Measurements from ENCODE around the gene TSNAXIP1. TPM values are rescaled to one million over a fixed set of nuclear protein-coding genes. Genes with fewer than 3 reads are reported as not detected.
A peak's percentile ranks its signal among the peaks of the same experiment; 100 is the strongest.

TSNAXIP1 gene
- total RNA-seq, 2 experiments from 2014 or later, result 0.20 to 0.25 TPM

DNA sequence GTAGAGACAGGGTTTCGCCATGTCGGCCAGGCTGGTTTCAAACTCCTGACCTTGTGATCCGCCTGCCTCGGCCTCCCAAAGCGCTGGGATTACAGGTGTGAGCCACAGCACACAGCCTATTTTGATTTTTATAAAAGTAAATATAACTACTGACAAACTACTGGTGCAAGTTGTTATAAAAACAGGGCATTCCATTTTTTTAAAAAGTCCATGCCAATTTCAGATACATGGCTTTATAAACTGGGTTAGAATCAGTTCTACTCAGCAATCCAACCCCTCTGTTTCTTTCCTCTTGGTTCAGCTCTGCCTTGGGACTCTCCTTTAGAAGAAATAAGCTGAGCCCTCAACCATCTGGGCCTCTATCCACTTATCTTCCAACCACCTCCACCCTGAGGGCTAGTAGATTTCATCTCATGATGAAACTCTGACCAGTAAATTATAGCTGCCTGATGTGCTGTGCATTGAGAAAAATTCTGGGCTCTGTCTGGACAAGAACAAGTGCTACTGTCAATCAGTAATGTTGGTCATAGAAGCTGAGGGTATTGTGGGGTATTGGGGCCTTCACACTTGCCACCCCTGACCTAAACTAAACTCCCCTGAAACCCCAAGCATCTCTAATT, 10.5 kb upstream of the TSNAXIP1 start:
- ChIA-PET POLR2A (interaction anchor here (1.3 kb wide), 1 partner anchor 11 kb away, joined by 3 read pairs; the partner anchor contains the start of gene TSNAXIP1), CTCF (interaction anchor here (1.3 to 1.7 kb wide), 2 partner anchors 10 to 20 kb away, joined by 4 to 5 read pairs; partner anchors contain the start of genes RANBP10 and TSNAXIP1)
- peaks cover 30% of the 10 kb centered on the region for H3K36me3 Mint-ChIP-seq (ENCODE audit: low read depth)
- H3K27ac Mint-ChIP-seq, result peak overlapping the region; percentile 16
- peaks cover 18% of the 10 kb centered on the region for H3K4me1 Mint-ChIP-seq
- no peak for DNase-seq
- no peaks in the 10 kb centered on the region for H3K27me3 Mint-ChIP-seq
- H3K4me3 Mint-ChIP-seq, result no peak overlapping the region
- no peaks in the 10 kb centered on the region for H3K9me3 Mint-ChIP-seq

DNA sequence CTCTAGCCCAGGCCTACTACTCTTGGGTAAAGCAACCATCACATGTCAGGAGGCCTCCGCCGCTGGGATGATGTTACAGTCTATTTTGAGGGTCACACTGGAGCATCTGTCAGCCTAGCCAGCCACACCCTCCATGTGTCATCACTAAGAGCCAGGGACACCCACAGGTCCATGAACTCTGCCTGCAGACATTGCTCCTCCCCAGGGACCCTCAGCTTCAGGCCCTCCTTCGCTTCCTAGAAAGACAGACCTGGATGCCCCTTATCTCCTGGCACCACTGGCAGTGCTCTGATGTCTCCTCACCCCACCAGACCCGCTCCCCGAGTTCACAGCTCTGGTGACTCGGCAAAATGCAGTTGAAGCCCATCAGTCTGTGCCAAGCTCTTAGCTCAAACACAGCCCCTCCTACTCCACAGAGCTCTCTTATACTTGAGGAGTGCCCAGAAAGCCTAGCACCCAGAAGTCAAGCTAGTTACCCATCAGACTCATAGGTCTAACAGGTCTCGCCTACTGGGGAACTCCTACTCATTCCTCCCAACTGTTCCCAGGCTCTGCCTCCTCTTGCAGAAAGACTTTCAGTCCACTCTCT, 6.3 kb upstream of the TSNAXIP1 start:
- DNase-seq, result no peak
- ChIA-PET CTCF (interaction anchor here (0.7 to 5.7 kb wide), 4 partner anchors 12 to 279 kb away, joined by 4 to 46 read pairs (median 6); no protein-coding TSS in a partner anchor), POLR2A (interaction anchor here (1.0 to 3.0 kb wide), 3 partner anchors 9 to 81 kb away, joined by 3 to 17 read pairs (median 10); partner anchors contain the start of gene GFOD2)
- Mint-ChIP-seq H3K36me3 (ENCODE audit: low read depth) (peaks cover 67% of the 10 kb centered on the region), H3K4me3 (no peak overlapping the region), H3K27ac (peak overlapping the region; percentile 79), H3K27me3 (no peaks in the 10 kb centered on the region), H3K4me1 (peaks cover 55% of the 10 kb centered on the region), H3K9me3 (no peaks in the 10 kb centered on the region)

DNA sequence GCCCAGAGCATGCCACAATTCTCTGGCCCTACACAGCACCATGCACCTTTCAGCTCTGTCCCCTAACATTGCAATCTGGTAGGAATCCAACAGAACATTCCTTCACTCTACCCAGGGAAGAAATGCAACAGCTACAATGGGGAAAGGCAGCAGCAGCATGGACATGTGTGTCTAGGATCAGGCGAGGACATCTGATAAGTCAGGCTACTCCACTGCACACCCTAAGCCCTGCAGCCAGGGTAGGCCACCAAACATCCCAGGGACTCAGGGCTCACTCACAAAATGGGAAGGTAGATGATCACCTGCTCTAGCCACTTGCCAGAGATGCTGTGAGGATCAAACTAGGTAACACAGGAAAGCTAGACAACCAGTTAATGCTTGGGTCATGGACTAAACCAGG, 5.4 kb upstream of the TSNAXIP1 start:
- Mint-ChIP-seq H3K4me1 (peaks cover 56% of the 10 kb centered on the region), H3K36me3 (ENCODE audit: low read depth) (peaks cover 68% of the 10 kb centered on the region), H3K27ac (peak overlapping the region; percentile 79), H3K4me3 (peak overlapping the region; percentile 13), H3K27me3 (no peaks in the 10 kb centered on the region), H3K9me3 (no peaks in the 10 kb centered on the region)
- POLR2A ChIA-PET, result interaction anchor here (1.0 to 3.0 kb wide), 6 partner anchors 10 to 116 kb away, joined by 3 to 17 read pairs (median 4); partner anchors contain the start of genes CENPT and GFOD2
- CTCF ChIA-PET, result interaction anchor here (0.7 to 5.7 kb wide), 5 partner anchors 11 to 280 kb away, joined by 3 to 46 read pairs (median 6); partner anchors contain the start of gene ACD
- DNase-seq, result no peak

DNA sequence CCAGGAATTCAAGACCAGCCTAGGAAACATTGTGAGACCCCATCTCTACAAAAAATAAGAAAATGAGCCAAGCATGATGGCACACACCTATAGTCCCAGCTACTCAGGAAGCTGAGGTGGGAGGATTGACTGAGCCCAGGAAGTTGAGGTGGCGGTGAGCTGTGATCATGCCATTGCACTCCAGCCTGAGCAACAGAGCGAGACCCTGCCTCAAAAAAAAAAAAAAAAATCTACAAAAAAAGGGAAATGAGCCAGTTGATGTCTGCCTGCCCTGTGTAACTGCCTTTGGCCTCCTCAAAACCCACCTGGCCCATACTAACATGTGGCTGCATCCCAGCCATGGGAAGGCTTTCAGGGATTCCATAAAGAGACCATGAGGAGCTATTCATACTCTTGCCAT, 4.8 kb upstream of the TSNAXIP1 start:
- Mint-ChIP-seq H3K4me3 (peak overlapping the region; percentile 13), H3K4me1 (peaks cover 56% of the 10 kb centered on the region), H3K9me3 (no peaks in the 10 kb centered on the region), H3K27me3 (no peaks in the 10 kb centered on the region), H3K36me3 (ENCODE audit: low read depth) (peaks cover 62% of the 10 kb centered on the region), H3K27ac (peak overlapping the region; percentile 79)
- ChIA-PET POLR2A (interaction anchor here (0.7 to 3.0 kb wide), 8 partner anchors 15 to 375 kb away, joined by 3 to 17 read pairs (median 4); partner anchors contain the start of genes CENPT, CTCF and GFOD2), CTCF (interaction anchor here (0.8 to 5.7 kb wide), 4 partner anchors 11 to 280 kb away, joined by 3 to 46 read pairs (median 6); partner anchors contain the start of gene ACD)
- peak; percentile 65 for DNase-seq

DNA sequence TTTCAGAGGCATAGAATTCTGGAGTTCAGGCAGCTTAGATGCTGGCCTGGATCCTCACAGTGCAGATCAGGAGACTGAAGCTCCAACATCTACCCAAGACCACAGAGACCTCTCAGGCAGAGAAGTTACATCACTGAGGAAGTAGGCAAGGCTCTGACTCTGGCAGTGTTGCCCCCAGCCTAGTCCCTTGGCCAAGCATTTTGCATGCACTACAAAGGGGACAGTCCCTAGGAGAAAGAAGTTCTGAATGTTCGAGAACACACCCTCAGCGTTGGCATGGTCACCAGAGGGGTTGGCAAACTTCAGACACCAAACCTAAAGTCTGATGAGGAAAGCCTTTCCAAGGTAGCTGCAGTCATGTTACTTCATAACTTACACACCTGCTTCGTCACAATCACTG, 2.8 kb upstream of the TSNAXIP1 start:
- H3K9me3 Mint-ChIP-seq, result no peaks in the 10 kb centered on the region
- H3K36me3 Mint-ChIP-seq (ENCODE audit: low read depth), result peaks cover 53% of the 10 kb centered on the region
- CTCF ChIA-PET, result interaction anchor here (0.7 to 5.7 kb wide), 3 partner anchors 12 to 1817 kb away, joined by 3 to 46 read pairs (median 4); no protein-coding TSS in a partner anchor
- H3K4me3 Mint-ChIP-seq, result peak overlapping the region; percentile 4
- H3K4me1 Mint-ChIP-seq, result peaks cover 60% of the 10 kb centered on the region
- H3K27ac Mint-ChIP-seq, result peak overlapping the region; percentile 67
- POLR2A ChIA-PET, result no interaction called here
- no peak for DNase-seq
- no peaks in the 10 kb centered on the region for H3K27me3 Mint-ChIP-seq

DNA sequence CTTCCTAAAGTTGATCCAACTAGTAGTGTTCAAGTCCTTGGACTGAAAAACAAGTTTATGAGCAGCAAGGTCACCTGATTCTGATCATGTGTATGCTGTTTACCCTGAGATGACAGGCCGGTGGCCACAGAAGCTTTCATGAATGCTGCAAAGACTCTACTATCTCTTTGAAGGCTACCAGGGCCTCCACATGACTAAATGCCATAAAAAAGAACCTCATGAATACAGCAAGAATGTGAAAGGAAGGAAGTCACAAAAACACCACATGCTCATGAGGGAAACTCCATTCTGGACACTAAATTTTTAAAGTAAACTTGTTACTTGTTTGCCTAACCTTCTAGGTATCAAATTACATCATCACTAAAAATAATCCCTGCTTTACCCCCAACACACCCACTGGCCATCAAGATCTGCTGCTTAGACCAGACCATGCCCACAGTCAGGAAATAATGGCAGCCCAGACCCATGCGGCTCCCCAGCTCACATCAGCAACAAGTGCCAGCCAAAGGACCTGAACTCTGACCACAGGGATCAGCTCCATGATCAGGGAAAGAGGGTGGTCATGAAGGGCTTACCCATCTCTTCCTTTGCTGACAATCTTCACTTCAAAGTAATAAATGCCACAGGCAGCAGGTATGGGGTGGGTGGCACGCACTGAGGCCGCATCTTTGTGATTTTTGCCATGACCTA, 1.7 kb upstream of the TSNAXIP1 start:
- ChIA-PET CTCF (interaction anchor here (1.1 to 5.7 kb wide), 2 partner anchors 11 to 133 kb away, joined by 3 to 46 read pairs; no protein-coding TSS in a partner anchor), POLR2A (no interaction called here)
- no peak for DNase-seq
- Mint-ChIP-seq H3K36me3 (ENCODE audit: low read depth) (peaks cover 49% of the 10 kb centered on the region), H3K9me3 (no peaks in the 10 kb centered on the region), H3K27ac (peak overlapping the region; percentile 77), H3K27me3 (no peaks in the 10 kb centered on the region), H3K4me1 (peaks cover 56% of the 10 kb centered on the region), H3K4me3 (peak overlapping the region; percentile 90)

DNA sequence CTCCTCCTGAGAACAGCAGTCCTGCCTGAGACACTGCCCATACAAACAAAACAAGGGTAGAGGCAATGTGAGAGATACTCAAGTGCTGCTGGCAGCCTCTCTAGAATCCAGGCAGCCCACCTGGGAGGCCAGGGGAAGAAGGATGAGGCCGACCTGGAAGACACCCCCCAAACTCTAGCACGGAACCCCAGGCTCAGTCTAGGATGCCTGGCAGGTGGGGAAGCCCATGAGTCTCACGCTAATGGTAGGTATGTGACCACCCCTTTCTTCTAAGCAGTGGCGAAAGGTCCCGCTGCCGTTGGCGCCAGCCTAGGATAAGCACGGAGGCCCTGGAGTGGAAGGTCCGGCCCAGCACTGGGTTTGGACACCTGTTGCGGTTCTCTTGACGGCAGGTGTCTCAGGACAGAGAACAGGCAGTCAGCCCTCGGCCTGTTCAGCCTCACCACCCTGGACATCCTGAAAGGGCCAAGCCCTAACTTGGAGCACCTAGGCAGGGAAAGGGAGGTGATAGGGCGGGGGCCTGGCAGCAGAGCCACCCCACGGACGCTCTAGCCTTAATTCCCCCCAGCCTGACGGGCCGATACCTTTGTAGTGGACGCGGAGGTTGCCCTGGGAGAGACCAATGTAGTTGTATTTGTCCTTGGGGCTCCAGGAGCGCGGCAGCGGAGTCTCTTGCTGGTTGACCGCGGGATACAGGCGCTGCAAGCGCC, 816 bp upstream of the TSNAXIP1 start:
- CTCF ChIA-PET, result interaction anchor here (0.5 to 2.7 kb wide), 22 partner anchors 9 to 285 kb away, joined by 3 to 75 read pairs (median 4); partner anchors contain the start of genes ACD, GFOD2 and PSMB10
- peak overlapping the region; percentile 77 for H3K27ac Mint-ChIP-seq
- H3K27me3 Mint-ChIP-seq, result no peaks in the 10 kb centered on the region
- DNase-seq, result peak; percentile 26
- H3K9me3 Mint-ChIP-seq, result no peaks in the 10 kb centered on the region
- peaks cover 48% of the 10 kb centered on the region for H3K4me1 Mint-ChIP-seq
- POLR2A ChIA-PET, result interaction anchor here (1.0 to 2.2 kb wide), 13 partner anchors 10 to 505 kb away, joined by 3 to 15 read pairs (median 5); partner anchors contain the start of genes CENPT, GFOD2, NFATC3 and NUTF2
- H3K36me3 Mint-ChIP-seq (ENCODE audit: low read depth), result peaks cover 42% of the 10 kb centered on the region
- H3K4me3 Mint-ChIP-seq, result peak overlapping the region; percentile 90

DNA sequence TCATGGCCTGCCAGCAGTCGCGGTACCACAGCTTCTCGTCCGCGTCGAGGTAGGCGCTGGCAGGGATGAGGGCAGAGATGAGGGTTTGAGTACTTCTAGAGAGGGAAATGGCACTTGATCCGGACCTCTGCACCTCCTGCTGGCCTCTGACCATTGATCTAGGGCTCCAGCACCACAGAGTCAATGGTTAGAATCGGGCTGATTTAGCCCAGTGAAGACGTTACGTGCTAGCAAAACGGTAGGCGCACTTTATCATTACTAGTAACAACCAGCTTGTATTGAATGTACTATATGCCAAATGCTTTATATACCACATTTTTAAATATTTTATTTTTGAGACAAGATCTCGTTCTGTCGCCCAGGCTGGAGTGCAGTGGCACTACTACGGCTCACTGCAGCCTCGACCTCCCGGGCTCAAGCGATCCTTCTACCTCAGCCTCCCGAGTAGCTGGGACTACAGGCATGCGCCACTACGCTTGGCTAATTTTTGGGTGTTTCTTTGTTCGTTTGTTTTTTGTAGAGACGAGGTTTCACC, 526 bp downstream of the TSNAXIP1 start:
- POLR2A ChIA-PET, result interaction anchor here (0.8 to 2.2 kb wide), 19 partner anchors 9 to 504 kb away, joined by 3 to 15 read pairs (median 4); partner anchors contain the start of genes ATP6V0D1, CENPT, GFOD2 and NFATC3
- peak overlapping the region; percentile 90 for H3K4me3 Mint-ChIP-seq
- no peak for DNase-seq
- H3K4me1 Mint-ChIP-seq, result peaks cover 34% of the 10 kb centered on the region
- peaks cover 29% of the 10 kb centered on the region for H3K36me3 Mint-ChIP-seq (ENCODE audit: low read depth)
- peaks cover 4% of the 10 kb centered on the region for H3K27me3 Mint-ChIP-seq
- no peaks in the 10 kb centered on the region for H3K9me3 Mint-ChIP-seq
- CTCF ChIA-PET, result interaction anchor here (0.7 to 2.7 kb wide), 22 partner anchors 9 to 326 kb away, joined by 3 to 75 read pairs (median 4); partner anchors contain the start of genes ACD, ATP6V0D1, GFOD2 and PSMB10
- H3K27ac Mint-ChIP-seq, result peak overlapping the region; percentile 86

DNA sequence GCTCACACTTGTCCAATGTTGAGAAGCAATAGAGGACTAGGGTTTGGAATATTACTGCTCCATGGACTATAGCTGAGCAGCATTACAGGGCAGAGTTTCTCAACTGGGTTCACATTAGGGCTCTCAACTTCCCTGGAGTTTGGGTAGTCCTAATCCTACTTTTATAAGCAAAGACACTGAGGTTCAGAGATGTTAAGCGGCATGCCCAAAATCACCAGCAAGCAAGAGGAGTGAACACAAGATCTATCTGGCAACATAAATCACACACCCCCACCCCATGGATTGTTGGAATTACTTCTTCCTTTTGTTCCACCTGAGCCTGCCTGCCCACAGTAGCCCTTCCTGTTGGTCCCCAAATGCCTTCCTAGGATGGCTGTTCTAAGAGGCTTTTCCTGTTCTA, 5.2 kb downstream of the TSNAXIP1 start:
- CTCF ChIA-PET, result interaction anchor here (2.0 kb wide), 1 partner anchor 11 kb away, joined by 6 read pairs; no protein-coding TSS in a partner anchor
- H3K27ac Mint-ChIP-seq, result no peak overlapping the region

DNA sequence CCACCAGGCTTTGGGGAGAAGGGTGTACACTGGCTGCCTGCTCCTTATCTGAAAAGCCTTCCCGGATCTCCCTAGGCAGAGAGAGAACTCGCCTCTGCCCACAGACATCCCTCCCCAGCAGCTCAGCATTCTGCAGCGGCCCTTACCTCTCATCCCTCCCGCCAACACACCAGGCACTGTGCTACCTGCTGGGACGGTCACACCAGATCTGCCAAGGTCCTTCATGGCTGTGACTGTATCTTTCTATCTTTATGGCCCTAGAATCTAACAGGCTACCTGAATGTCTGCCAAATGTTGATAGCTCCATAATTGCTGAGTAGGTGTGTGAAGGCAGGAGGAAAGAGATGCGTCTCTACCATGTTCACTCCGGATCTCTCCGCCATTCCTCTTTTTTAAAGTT, 7.9 kb downstream of the TSNAXIP1 start:
- H3K36me3 Mint-ChIP-seq (ENCODE audit: low read depth), result no peaks in the 10 kb centered on the region
- CTCF ChIA-PET, result interaction anchor here (0.8 to 3.4 kb wide), 9 partner anchors 10 to 226 kb away, joined by 3 to 46 read pairs (median 6); no protein-coding TSS in a partner anchor

More for the DNA sequence above, 5.2 kb downstream of the TSNAXIP1 start:
- DNase-seq, result no peak
- H3K36me3 Mint-ChIP-seq (ENCODE audit: low read depth), result no peaks in the 10 kb centered on the region
- peaks cover 12% of the 10 kb centered on the region for H3K4me1 Mint-ChIP-seq
- POLR2A ChIA-PET, result no interaction called here
- no peak overlapping the region for H3K4me3 Mint-ChIP-seq
- H3K27me3 Mint-ChIP-seq, result peaks cover 4% of the 10 kb centered on the region
- no peaks in the 10 kb centered on the region for H3K9me3 Mint-ChIP-seq

DNA sequence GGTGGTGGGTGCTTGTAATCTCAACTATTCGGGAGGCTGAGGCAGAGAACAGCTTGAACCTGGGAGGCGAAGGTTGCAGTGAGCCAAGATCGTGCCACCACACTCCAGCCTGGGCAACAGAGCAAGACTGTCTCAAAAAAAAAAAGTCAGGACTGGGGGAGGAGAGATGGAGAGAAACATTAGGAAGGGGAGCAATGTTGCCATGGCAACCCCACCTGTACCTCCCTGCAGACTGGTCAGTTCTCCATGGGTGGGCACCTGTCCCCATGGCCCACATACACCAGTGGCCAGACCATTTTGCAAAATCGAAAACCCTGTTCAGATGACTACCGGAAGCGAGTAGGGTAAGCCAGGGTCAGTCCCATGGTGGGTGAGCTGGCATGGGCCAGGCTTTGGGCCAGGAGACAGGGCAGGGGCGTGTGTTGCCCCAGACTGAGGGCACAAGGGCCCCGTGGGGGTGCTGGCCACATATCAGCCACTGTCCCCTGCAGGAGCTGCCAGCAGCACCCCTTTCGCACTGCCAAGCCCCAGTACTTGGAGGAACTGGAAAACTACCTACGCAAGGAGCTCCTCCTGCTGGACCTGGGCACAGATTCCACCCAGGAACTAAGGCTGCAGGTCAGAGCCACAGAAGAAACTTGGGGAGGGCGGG, 14.0 kb downstream of the TSNAXIP1 start:
- Mint-ChIP-seq H3K4me3 (no peak overlapping the region), H3K27ac (no peak overlapping the region), H3K36me3 (ENCODE audit: low read depth) (no peaks in the 10 kb centered on the region), H3K27me3 (no peaks in the 10 kb centered on the region), H3K4me1 (peaks cover 6% of the 10 kb centered on the region), H3K9me3 (no peaks in the 10 kb centered on the region)
- ChIA-PET CTCF (interaction anchor here (0.7 to 2.0 kb wide), 2 partner anchors 13 to 35 kb away, joined by 3 to 13 read pairs; no protein-coding TSS in a partner anchor), POLR2A (no interaction called here)
- DNase-seq, result no peak

More for the DNA sequence above, 7.9 kb downstream of the TSNAXIP1 start:
- Mint-ChIP-seq H3K4me3 (no peak overlapping the region), H3K4me1 (peaks cover 6% of the 10 kb centered on the region), H3K27ac (no peak overlapping the region), H3K27me3 (peaks cover 4% of the 10 kb centered on the region), H3K9me3 (no peaks in the 10 kb centered on the region)
- POLR2A ChIA-PET, result no interaction called here
- DNase-seq, result no peak

Measured in activated CD4-positive, alpha-beta memory T cell treated with anti-CD3 and anti-CD28 coated beads, Interleukin-2, amount 10 ng/mL, durations not matched to agents 7 days and 5 days (primary cell).